ENCODE results near the gene COL3A1.

The COL3A1 gene

DNA sequence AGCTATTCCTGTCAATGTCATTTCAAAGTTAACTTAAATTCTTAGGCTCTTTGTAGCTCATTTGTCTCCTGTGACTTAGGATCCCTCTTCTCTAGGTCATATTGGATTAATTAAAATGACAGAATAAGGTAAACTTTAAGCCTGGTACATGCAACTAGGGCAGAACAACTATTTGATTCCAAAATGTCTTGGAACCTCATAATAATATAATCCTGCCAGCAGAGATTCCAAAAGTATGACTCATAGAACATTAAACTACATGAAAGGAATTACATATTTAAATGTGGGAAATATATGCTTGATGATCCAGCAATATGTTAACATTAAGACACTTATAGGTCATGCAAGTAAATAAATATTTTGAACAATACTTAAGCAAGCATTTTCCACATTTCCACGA, 63.3 kb downstream of the COL3A1 start:
- H3K4me3 ChIP-seq (ENCODE audit: low read depth, low read length), result no peak overlapping the region
- TF ChIP-seq, protein P1, sequence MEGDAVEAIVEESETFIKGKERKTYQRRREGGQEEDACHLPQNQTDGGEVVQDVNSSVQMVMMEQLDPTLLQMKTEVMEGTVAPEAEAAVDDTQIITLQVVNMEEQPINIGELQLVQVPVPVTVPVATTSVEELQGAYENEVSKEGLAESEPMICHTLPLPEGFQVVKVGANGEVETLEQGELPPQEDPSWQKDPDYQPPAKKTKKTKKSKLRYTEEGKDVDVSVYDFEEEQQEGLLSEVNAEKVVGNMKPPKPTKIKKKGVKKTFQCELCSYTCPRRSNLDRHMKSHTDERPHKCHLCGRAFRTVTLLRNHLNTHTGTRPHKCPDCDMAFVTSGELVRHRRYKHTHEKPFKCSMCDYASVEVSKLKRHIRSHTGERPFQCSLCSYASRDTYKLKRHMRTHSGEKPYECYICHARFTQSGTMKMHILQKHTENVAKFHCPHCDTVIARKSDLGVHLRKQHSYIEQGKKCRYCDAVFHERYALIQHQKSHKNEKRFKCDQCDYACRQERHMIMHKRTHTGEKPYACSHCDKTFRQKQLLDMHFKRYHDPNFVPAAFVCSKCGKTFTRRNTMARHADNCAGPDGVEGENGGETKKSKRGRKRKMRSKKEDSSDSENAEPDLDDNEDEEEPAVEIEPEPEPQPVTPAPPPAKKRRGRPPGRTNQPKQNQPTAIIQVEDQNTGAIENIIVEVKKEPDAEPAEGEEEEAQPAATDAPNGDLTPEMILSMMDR (IDR thresholded peaks at IDR 0.05; ENCODE audit: low read depth, low read length), result no peak

DNA sequence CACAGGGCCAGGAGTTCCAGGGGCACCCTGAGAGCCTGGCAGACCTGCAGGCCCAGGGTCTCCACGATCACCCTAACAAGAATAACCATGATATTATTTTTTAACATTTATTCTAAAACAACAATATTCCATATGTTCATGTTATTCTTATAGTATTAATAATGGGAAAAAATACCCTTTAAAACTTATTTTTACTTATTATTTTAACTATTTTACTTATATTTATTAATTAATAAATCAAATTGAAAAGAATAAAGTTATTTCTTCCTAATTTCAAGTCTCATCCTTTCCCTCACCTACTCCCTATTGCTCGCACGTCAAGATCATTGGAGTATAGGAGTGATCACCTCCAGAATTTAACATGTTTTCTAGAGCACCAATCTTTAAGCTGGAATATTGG, 71.7 kb downstream of the COL3A1 start:
- TF ChIP-seq, protein P1 (IDR thresholded peaks at IDR 0.05; ENCODE audit: low read depth, low read length), result no peak
- no peak overlapping the region for H3K4me3 ChIP-seq (ENCODE audit: low read depth, low read length)

DNA sequence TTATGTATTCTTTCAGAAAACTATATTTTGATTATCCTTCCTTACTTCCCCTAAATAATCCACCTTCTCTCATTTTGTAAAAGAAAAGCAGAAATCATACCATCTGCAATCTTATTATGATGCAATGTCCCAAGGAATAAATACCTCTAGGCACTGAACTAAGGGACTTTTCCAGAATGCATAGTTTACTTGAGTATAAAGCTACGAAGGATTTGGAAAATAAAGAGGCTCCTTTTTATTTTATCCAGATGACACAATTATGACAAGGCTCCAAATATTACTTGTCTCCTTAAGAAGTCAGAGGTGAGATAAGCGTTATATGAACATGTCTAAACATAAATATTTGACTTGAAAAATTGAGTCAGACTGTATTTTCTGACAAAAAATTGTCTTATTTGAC, 72.1 kb downstream of the COL3A1 start:
- TF ChIP-seq, protein P1 (IDR thresholded peaks at IDR 0.05; ENCODE audit: low read depth, low read length), result no peak

DNA sequence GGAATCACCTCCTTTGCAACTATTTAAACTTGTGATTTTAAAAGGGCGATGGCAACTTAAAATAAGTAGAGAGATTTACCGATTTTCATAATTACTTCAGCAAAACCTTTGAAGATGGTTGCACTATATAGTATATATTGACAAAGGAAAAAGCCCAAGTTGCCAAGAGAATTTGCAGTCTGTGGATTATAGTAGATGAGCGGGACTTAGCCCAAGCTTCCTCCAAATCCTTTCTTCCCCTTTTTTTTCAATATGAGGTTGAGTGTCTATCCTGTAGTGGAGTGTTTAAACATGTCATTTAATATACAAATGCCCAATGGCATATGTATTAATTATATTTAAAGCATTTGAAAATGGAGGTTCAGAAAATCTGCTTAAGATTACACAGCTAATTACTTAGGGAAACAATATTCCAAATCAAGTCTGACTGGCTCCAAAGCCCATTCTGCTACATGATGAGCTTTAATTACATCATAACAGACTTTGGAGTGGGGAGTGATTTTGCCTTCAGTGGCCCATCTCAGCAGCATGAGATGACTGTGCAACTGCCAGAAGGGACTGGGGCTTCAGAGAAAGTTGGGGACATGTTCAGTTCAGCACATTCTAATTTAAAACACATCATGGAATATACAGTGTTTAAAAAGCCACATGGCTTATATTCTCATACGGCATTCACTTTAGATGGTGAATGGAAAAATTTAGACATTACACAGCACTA, 73.2 kb downstream of the COL3A1 start:
- no peak overlapping the region for H3K4me3 ChIP-seq (ENCODE audit: low read depth, low read length)
- TF ChIP-seq, protein P1 (IDR thresholded peaks at IDR 0.05; ENCODE audit: low read depth, low read length), result no peak

More for the DNA sequence above, 72.1 kb downstream of the COL3A1 start:
- no peak overlapping the region for H3K4me3 ChIP-seq (ENCODE audit: low read depth, low read length)

DNA sequence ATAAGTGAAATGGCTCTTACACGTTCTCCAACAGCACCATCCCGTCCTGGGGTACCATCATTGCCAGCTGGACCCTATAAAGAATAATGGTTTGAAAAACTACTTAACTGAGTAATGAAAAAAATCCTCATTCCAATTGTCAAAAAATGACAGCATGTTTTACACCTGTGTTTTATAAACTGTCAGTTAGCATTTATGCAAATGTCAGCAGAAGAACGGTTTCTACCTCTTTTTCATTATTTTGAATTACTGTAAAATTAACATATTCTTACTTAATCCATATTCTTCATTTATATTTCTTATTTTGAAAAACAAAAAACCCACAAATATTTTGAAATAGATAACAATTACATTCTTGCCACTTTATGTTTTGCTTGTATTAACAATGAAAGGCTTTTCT, 74.0 kb downstream of the COL3A1 start:
- H3K4me3 ChIP-seq (ENCODE audit: low read depth, low read length), result no peak overlapping the region
- TF ChIP-seq, protein P1 (IDR thresholded peaks at IDR 0.05; ENCODE audit: low read depth, low read length), result no peak

DNA sequence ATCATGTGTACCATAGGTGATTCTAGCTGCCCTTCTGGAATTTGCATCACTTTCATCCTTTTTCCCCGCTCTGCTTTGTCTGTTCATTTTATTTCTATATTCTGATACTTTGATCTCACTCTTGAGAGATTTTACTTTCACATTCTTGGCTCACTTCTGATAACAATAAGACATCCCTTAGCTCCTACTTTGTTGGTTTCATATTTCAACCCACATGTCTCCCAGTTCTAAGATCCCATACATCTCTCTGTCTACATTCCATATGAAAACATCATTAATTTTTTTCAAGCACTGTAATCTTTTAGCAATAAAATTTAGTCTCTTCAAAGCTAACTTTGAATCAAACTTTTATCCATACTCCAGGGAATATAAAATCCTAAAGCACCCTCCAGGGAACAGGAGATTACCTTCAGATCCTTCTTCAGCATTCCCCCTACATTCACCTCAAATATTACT, 75.6 kb downstream of the COL3A1 start:
- TF ChIP-seq, protein P1 (IDR thresholded peaks at IDR 0.05; ENCODE audit: low read depth, low read length), result no peak
- H3K4me3 ChIP-seq (ENCODE audit: low read depth, low read length), result no peak overlapping the region

DNA sequence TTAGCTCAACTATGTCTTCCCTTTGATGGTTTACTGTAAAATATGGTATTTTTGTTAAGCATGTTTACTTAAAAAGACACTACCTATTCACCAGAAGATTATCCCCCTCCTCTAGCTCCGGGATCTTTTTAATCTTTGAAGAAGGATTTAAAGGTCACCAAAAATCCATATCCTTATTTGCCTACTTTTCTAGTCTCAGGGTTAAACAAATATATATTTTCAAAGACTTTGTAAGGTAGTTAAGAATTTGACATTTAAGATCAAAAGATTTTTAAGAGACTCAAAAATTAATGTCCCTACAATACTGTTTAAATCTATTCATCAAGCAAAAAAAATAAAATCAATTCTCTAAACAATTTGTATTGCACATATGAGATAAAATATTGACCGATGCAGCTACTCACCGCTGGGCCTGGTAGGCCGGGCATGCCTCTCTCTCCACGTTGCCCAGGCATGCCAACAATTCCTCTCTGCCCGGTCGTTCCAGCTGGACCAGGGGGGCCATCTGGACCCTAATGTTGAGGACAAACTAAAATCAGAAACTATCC, 76.1 kb downstream of the COL3A1 start:
- TF ChIP-seq, protein P1 (IDR thresholded peaks at IDR 0.05; ENCODE audit: low read depth, low read length), result no peak
- no peak overlapping the region for H3K4me3 ChIP-seq (ENCODE audit: low read depth, low read length)
